ENCODE measurements around the gene TOR4A. TPM values are rescaled to one million over a fixed set of nuclear protein-coding genes. Genes with fewer than 3 reads are reported as not detected.

The TOR4A gene
- total RNA-seq, 1 experiment from 2014 or later: 37.1 TPM

GRCh38 chr9:137325124-137325523 is 47.6 kb downstream of the TOR4A start:
- no peaks in the 10 kb centered on the region for H3K4me1 ChIP-seq (ENCODE audit: control insufficient read depth, insufficient read depth, low read length)
- no TSS peak for BruUV-seq (replicated peaks)
- TF ChIP-seq SIN3A (IDR thresholded peaks at IDR 0.05; ENCODE audit: borderline replicate concordance, insufficient read depth, low read depth, low read length) (no peak), REST (IDR thresholded peaks at IDR 0.05; ENCODE audit: insufficient read depth in 1 of 2, low read depth in 2 of 2, low read length in 1 of 2) (no peak), CTCF (IDR thresholded peaks at IDR 0.05) (no peak), TCF7L2 (IDR thresholded peaks at IDR 0.05; ENCODE audit: low read depth, low read length) (no peak), POLR2AphosphoS5 (IDR thresholded peaks at IDR 0.05; ENCODE audit: low read depth, low read length) (no peak)
- no peak for ATAC-seq
- POLR2A ChIA-PET: no interaction called here
- H3K9me3 ChIP-seq (ENCODE audit: control insufficient read depth, insufficient read depth, low read depth, low read length): no peaks in the 10 kb centered on the region
- in situ Hi-C loops (cut with HindIII; ENCODE audit: low pct_unique_long_range_greater_than_20kb, low sequenced_read_pairs) (no loop called here), intact Hi-C loops (cut with micrococcal nuclease; ENCODE audit: unreplicated experiment) (no loop called here)
- H3K4me3 ChIP-seq (ENCODE audit: low read depth in 2 of 2, low read length in 2 of 2): no peak overlapping the region
- H3K27ac ChIP-seq (ENCODE audit: low read length): no peak overlapping the region
- CTCF ChIA-PET: no interaction called here
- DNase-seq (ENCODE audit: low read depth, low spot score): no peak
- peaks cover 2% of the 10 kb centered on the region; the same call in 1 of the 2 replicates for H3K27me3 ChIP-seq (ENCODE audit: control insufficient read depth, insufficient read depth, low read length)
- H3K36me3 ChIP-seq (ENCODE audit: control insufficient read depth, insufficient read depth, low read length): no peaks in the 10 kb centered on the region

GRCh38 chr9:137325799-137326198 is 48.3 kb downstream of the TOR4A start:
- ChIA-PET POLR2A (no interaction called here), CTCF (no interaction called here)
- Histone ChIP-seq H3K4me1 (ENCODE audit: control insufficient read depth, insufficient read depth, low read length) (no peaks in the 10 kb centered on the region), H3K9me3 (ENCODE audit: control insufficient read depth, insufficient read depth, low read depth, low read length) (no peaks in the 10 kb centered on the region), H3K27me3 (ENCODE audit: control insufficient read depth, insufficient read depth, low read length) (peaks cover 2% of the 10 kb centered on the region; the same call in 1 of the 2 replicates), H3K27ac (ENCODE audit: low read length) (no peak overlapping the region), H3K4me3 (ENCODE audit: low read depth in 2 of 2, low read length in 2 of 2) (no peak overlapping the region), H3K36me3 (ENCODE audit: control insufficient read depth, insufficient read depth, low read length) (no peaks in the 10 kb centered on the region)
- intact Hi-C loops (cut with micrococcal nuclease; ENCODE audit: unreplicated experiment) (no loop called here), in situ Hi-C loops (cut with HindIII; ENCODE audit: low pct_unique_long_range_greater_than_20kb, low sequenced_read_pairs) (no loop called here)
- ATAC-seq: no peak
- DNase-seq (ENCODE audit: low read depth, low spot score): no peak
- BruUV-seq (replicated peaks): no TSS peak
- TF ChIP-seq POLR2AphosphoS5 (IDR thresholded peaks at IDR 0.05; ENCODE audit: low read depth, low read length): no peak
- no peak for TF ChIP-seq CTCF (IDR thresholded peaks at IDR 0.05)
- TF ChIP-seq SIN3A (IDR thresholded peaks at IDR 0.05; ENCODE audit: borderline replicate concordance, insufficient read depth, low read depth, low read length): no peak
- no peak for TF ChIP-seq REST (IDR thresholded peaks at IDR 0.05; ENCODE audit: insufficient read depth in 1 of 2, low read depth in 2 of 2, low read length in 1 of 2)
- no peak for TF ChIP-seq TCF7L2 (IDR thresholded peaks at IDR 0.05; ENCODE audit: low read depth, low read length)
